ENCODE data around the gene AP2M1. TPM values are rescaled to one million over a fixed set of nuclear protein-coding genes. Genes with fewer than 3 reads are reported as not detected.

Gene AP2M1
- total and polyA plus RNA-seq, 4 donors = 71.9 to 200 (median 135) TPM

DNA sequence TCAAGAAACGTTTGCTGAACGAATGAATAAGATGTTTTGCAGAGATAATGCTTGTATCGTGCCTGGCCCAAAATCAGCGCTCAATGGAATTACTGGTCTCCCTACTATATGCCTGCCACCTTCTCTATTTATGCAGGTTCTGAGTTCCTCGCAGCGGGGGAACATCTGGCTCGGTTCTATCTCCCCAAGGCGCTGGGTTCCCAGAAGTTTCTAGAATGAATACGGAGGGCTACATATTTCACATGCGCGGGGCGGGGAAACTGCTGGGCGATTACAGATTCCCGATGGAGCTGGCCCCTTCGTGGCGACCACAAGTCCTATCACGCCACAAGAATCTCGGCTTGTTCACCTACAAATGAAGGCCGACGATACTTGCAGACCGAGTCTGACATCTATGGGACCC lies 39.9 kb upstream of the AP2M1 start:
- Histone ChIP-seq H3K9me3 (ENCODE audit: control insufficient read depth in 4 of 4, low read length in 3 of 4) (no peaks in the 10 kb centered on the region), H3K27me3 (ENCODE audit: control insufficient read depth in 4 of 4, insufficient read depth in 4 of 4, low read length in 3 of 4) (no peaks in the 10 kb centered on the region), H3K36me3 (ENCODE audit: control insufficient read depth in 4 of 4, insufficient read depth in 3 of 4, low read depth in 1 of 4, low read length in 3 of 4) (peaks cover 0 to 4% (median 1%) of the 10 kb centered on the region in 4 donors), H3K4me3 (ENCODE audit: low read depth in 1 of 3, low read length in 3 of 3) (peak overlapping the region; percentile 72 to 97 (median 96)), H3K9ac (ENCODE audit: low read depth in 1 of 2, low read length in 2 of 2) (peak overlapping the region; percentile 85 to 86), H3K4me1 (ENCODE audit: control insufficient read depth in 4 of 4, insufficient read depth in 4 of 4, low read length in 3 of 4) (peaks cover 2 to 32% (median 21%) of the 10 kb centered on the region in 4 donors), H3K27ac (ENCODE audit: low read depth in 1 of 2, low read length in 2 of 2) (peak overlapping the region; percentile 83 to 91)
- DNase-seq (ENCODE audit: low spot score) = no peak
- TF ChIP-seq, protein P1, sequence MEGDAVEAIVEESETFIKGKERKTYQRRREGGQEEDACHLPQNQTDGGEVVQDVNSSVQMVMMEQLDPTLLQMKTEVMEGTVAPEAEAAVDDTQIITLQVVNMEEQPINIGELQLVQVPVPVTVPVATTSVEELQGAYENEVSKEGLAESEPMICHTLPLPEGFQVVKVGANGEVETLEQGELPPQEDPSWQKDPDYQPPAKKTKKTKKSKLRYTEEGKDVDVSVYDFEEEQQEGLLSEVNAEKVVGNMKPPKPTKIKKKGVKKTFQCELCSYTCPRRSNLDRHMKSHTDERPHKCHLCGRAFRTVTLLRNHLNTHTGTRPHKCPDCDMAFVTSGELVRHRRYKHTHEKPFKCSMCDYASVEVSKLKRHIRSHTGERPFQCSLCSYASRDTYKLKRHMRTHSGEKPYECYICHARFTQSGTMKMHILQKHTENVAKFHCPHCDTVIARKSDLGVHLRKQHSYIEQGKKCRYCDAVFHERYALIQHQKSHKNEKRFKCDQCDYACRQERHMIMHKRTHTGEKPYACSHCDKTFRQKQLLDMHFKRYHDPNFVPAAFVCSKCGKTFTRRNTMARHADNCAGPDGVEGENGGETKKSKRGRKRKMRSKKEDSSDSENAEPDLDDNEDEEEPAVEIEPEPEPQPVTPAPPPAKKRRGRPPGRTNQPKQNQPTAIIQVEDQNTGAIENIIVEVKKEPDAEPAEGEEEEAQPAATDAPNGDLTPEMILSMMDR (IDR thresholded peaks at IDR 0.05; ENCODE audit: low read depth, low read length, missing input control) = no peak
- no peak for TF ChIP-seq RAD21 (IDR thresholded peaks at IDR 0.05)
- WGBS = under 1% methylated on average over 21 of the region's 21 CpGs

- Histone ChIP-seq H3K27me3 (ENCODE audit: control insufficient read depth in 4 of 4, insufficient read depth in 4 of 4, low read length in 3 of 4) (no peaks in the 10 kb centered on the region), H3K27ac (ENCODE audit: low read depth in 1 of 2, low read length in 2 of 2) (peak within 1 kb of the TSS; percentile 83 to 91), H3K4me3 (ENCODE audit: low read depth in 1 of 3, low read length in 3 of 3) (peak within 1 kb of the TSS; percentile 72 to 97 (median 96)), H3K9me3 (ENCODE audit: control insufficient read depth in 4 of 4, low read length in 3 of 4) (no peaks in the 10 kb centered on the region), H3K4me1 (ENCODE audit: control insufficient read depth in 4 of 4, insufficient read depth in 4 of 4, low read length in 3 of 4) (peaks cover 2 to 32% (median 21%) of the 10 kb centered on the region in 4 donors), H3K9ac (ENCODE audit: low read depth in 1 of 2, low read length in 2 of 2) (peak within 1 kb of the TSS; percentile 86 to 88), H3K36me3 (ENCODE audit: control insufficient read depth in 4 of 4, insufficient read depth in 3 of 4, low read depth in 1 of 4, low read length in 3 of 4) (peaks cover 0 to 9% (median 5%) of the 10 kb centered on the region in 4 donors)
- WGBS = under 1% methylated on average over 56 of the region's 56 CpGs
- TF ChIP-seq ZBTB33 (IDR thresholded peaks at IDR 0.05) = peak; percentile 90
- peak in 1 of 2 donors; percentile 6 for TF ChIP-seq JUND (IDR thresholded peaks at IDR 0.05)
- peak; percentile 56 to 69 for TF ChIP-seq RAD21 (IDR thresholded peaks at IDR 0.05)
- TF ChIP-seq ATF3 (IDR thresholded peaks at IDR 0.05) = no peak
- TF ChIP-seq RXRA (IDR thresholded peaks at IDR 0.05) = peak; percentile 35 to 52
- TF ChIP-seq HNF4A (conservative IDR thresholded peaks at IDR 0.05) = peak in 1 of 2 donors; percentile 44
- TF ChIP-seq FOXA2 (IDR thresholded peaks at IDR 0.05) = no peak
- no peak for TF ChIP-seq HNF4G (IDR thresholded peaks at IDR 0.05)
- peak; percentile 99 for TF ChIP-seq YY1 (IDR thresholded peaks at IDR 0.05)
- TF ChIP-seq, protein P1 (IDR thresholded peaks at IDR 0.05; ENCODE audit: low read depth, low read length, missing input control) = peak; percentile 26
- peak in 1 of 2 donors; percentile 26 for TF ChIP-seq EGR1 (IDR thresholded peaks at IDR 0.05; ENCODE audit: low read depth in 2 of 2)
- TF ChIP-seq SP1 (IDR thresholded peaks at IDR 0.05) = peak; percentile 32
- peak; percentile 40 to 93 for TF ChIP-seq GABPA (IDR thresholded peaks at IDR 0.05 in 1 of 2, conservative IDR thresholded peaks at IDR 0.05 in 1 of 2)
- peak; percentile 64 for TF ChIP-seq MAX (IDR thresholded peaks at IDR 0.05)
- TF ChIP-seq, protein P2, sequence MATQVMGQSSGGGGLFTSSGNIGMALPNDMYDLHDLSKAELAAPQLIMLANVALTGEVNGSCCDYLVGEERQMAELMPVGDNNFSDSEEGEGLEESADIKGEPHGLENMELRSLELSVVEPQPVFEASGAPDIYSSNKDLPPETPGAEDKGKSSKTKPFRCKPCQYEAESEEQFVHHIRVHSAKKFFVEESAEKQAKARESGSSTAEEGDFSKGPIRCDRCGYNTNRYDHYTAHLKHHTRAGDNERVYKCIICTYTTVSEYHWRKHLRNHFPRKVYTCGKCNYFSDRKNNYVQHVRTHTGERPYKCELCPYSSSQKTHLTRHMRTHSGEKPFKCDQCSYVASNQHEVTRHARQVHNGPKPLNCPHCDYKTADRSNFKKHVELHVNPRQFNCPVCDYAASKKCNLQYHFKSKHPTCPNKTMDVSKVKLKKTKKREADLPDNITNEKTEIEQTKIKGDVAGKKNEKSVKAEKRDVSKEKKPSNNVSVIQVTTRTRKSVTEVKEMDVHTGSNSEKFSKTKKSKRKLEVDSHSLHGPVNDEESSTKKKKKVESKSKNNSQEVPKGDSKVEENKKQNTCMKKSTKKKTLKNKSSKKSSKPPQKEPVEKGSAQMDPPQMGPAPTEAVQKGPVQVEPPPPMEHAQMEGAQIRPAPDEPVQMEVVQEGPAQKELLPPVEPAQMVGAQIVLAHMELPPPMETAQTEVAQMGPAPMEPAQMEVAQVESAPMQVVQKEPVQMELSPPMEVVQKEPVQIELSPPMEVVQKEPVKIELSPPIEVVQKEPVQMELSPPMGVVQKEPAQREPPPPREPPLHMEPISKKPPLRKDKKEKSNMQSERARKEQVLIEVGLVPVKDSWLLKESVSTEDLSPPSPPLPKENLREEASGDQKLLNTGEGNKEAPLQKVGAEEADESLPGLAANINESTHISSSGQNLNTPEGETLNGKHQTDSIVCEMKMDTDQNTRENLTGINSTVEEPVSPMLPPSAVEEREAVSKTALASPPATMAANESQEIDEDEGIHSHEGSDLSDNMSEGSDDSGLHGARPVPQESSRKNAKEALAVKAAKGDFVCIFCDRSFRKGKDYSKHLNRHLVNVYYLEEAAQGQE (IDR thresholded peaks at IDR 0.05) = peak; percentile 75
- TF ChIP-seq TAF1 (conservative IDR thresholded peaks at IDR 0.05) = peak; percentile 64
- TF ChIP-seq FOXA1 (IDR thresholded peaks at IDR 0.05) = peak; percentile 55
- TF ChIP-seq NR2F2 (IDR thresholded peaks at IDR 0.05) = no peak
- DNase-seq (ENCODE audit: low spot score) = peak; percentile 87
Measured at GRCh38 chr3:184135149-184135910, 39.3 kb upstream of the AP2M1 start, which contains the start of gene EIF2B5. Gene EIF2B5, plus strand, starts transcription at chr3:184135358. Its CDS starts 28 bp downstream, at chr3:184135386.
